H9 (cell line): ENCODE measurements around the gene RADIL. TPM values are rescaled to one million over a fixed set of nuclear protein-coding genes. Genes with fewer than 3 reads are reported as not detected.

ENCODE experiments used
- DNase-seq: peaks from one replicate; pipeline ENCODE4 v3.0.0-alpha.2; 2017
- H2AFZ ChIP-seq: one replicate; pipeline ENCODE4 v1.6.1; 2013; ENCODE audit warnings: mild to moderate bottlenecking, low read length, control low read depth, moderate library complexity
- H2AK5ac ChIP-seq: 2 replicates; pipeline ENCODE4 v1.6.1; 2013; ENCODE audit warnings: low read length, control low read depth, mixed read lengths; ENCODE audit not compliant: insufficient read length
- H2BK120ac ChIP-seq: one replicate; pipeline ENCODE4 v1.6.1; 2013; ENCODE audit warnings: low read depth, mild to moderate bottlenecking, low read length, control low read depth, inconsistent platforms; ENCODE audit not compliant: poor library complexity, severe bottlenecking
- H2BK12ac ChIP-seq: 2 replicates; pipeline ENCODE4 v1.6.1; 2013; ENCODE audit warnings: low read length, control low read depth, mixed read lengths, low read depth; ENCODE audit not compliant: insufficient read length
- H2BK15ac ChIP-seq: 2 replicates; pipeline ENCODE4 v1.6.1; 2013; ENCODE audit warnings: low read depth, low read length, control low read depth
- H2BK20ac ChIP-seq: one replicate; pipeline ENCODE4 v1.6.1; 2013; ENCODE audit warnings: low read depth, mild to moderate bottlenecking, low read length, control low read depth, inconsistent platforms; ENCODE audit not compliant: poor library complexity, severe bottlenecking
- H2BK5ac ChIP-seq: 2 replicates; pipeline ENCODE4 v1.6.1; 2013; ENCODE audit warnings: low read length, control low read depth, mixed read lengths; ENCODE audit not compliant: insufficient read length
- H3K14ac ChIP-seq: 2 replicates; pipeline ENCODE4 v1.6.1; 2013; ENCODE audit warnings: low read length, control low read depth; ENCODE audit not compliant: insufficient read depth
- H3K18ac ChIP-seq: 2 replicates; pipeline ENCODE4 v1.6.1; 2013; ENCODE audit warnings: low read depth, mild to moderate bottlenecking, mixed read lengths, low read length, control low read depth; ENCODE audit not compliant: insufficient read length
- H3K23ac ChIP-seq: 2 replicates; pipeline ENCODE4 v1.6.1; 2013; ENCODE audit warnings: low read length, control low read depth, mixed read lengths, low read depth; ENCODE audit not compliant: insufficient read length
- H3K23me2 ChIP-seq: 2 replicates; pipeline ENCODE4 v1.6.1; 2013; ENCODE audit warnings: low read depth, mild to moderate bottlenecking, mixed read lengths, low read length, control low read depth; ENCODE audit not compliant: insufficient read length, poor library complexity, severe bottlenecking
- H3K27ac ChIP-seq: 2 replicates; pipeline ENCODE4 v1.5.1; 2013; ENCODE audit warnings: low read length, control low read depth, mixed read lengths, low read depth; ENCODE audit not compliant: insufficient read length
- H3K27me3 ChIP-seq: 2 replicates; pipeline ENCODE4 v1.6.1; 2013; ENCODE audit warnings: low read length, control low read depth, inconsistent platforms; ENCODE audit not compliant: insufficient read depth
- H3K4ac ChIP-seq: 2 replicates; pipeline ENCODE4 v1.6.1; 2013; ENCODE audit warnings: low read depth, mild to moderate bottlenecking, control low read depth, inconsistent platforms, low read length, moderate library complexity
- H3K4me1 ChIP-seq: 2 replicates; pipeline ENCODE4 v1.6.1; 2013; ENCODE audit warnings: low read length, control low read depth, inconsistent platforms; ENCODE audit not compliant: insufficient read depth
- H3K4me2 ChIP-seq: 2 replicates; pipeline ENCODE4 v1.6.1; 2013; ENCODE audit warnings: low read length, control low read depth, mixed read lengths; ENCODE audit not compliant: insufficient read length, insufficient read depth
- H3K56ac ChIP-seq: 2 replicates; pipeline ENCODE4 v1.6.1; 2013; ENCODE audit warnings: low read depth, mild to moderate bottlenecking, mixed read lengths, low read length, control low read depth; ENCODE audit not compliant: insufficient read length
- H3K79me1 ChIP-seq: 2 replicates; pipeline ENCODE4 v1.6.1; 2013; ENCODE audit warnings: low read depth, mild to moderate bottlenecking, moderate library complexity, low read length, control low read depth, inconsistent platforms; ENCODE audit not compliant: insufficient read depth, poor library complexity, severe bottlenecking
- H3K79me2 ChIP-seq: 2 replicates; pipeline ENCODE4 v1.6.1; 2013; ENCODE audit warnings: low read length, control low read depth, inconsistent platforms; ENCODE audit not compliant: insufficient read depth
- H3K9ac ChIP-seq: 2 replicates; pipeline ENCODE4 v1.6.1; 2013; ENCODE audit warnings: low read length, control low read depth, mixed read lengths; ENCODE audit not compliant: insufficient read length; ENCODE audit errors: extremely low read depth
- H3K9me3 ChIP-seq: one replicate; pipeline ENCODE4 v1.6.1; 2013; ENCODE audit warnings: low read depth, low read length, inconsistent platforms; ENCODE audit not compliant: control insufficient read depth
- H3T11ph ChIP-seq: one replicate; pipeline ENCODE4 v1.6.1; 2013; ENCODE audit warnings: mild to moderate bottlenecking, low read length, control low read depth, inconsistent platforms
- H4K20me1 ChIP-seq: one replicate; pipeline ENCODE4 v1.6.1; 2013; ENCODE audit not compliant: control insufficient read depth, insufficient read length, insufficient read depth
- H4K5ac ChIP-seq: 2 replicates; pipeline ENCODE4 v1.6.1; 2013; ENCODE audit warnings: low read depth, mild to moderate bottlenecking, mixed read lengths, low read length, control low read depth; ENCODE audit not compliant: insufficient read length
- H4K8ac ChIP-seq: replicated peaks from 2 replicates; pipeline ENCODE4 v1.6.1; 2013; ENCODE audit warnings: low read length, control low read depth, mixed read lengths, low read depth; ENCODE audit not compliant: insufficient read length
- H4K91ac ChIP-seq: 2 replicates; pipeline ENCODE4 v1.6.1; 2013; ENCODE audit warnings: low read depth, mild to moderate bottlenecking, moderate library complexity, mixed read lengths, low read length, control low read depth; ENCODE audit not compliant: insufficient read length
- H3K27ac Mint-ChIP-seq, 3 experiments: 2 replicates in 2 of 3; 3 replicates in 1 of 3; pipeline ENCODE4 v1.8.0; 2020 to 2021; ENCODE audit warnings: mixed read lengths in 3 of 3, mild to moderate bottlenecking in 1 of 3, moderate library complexity in 1 of 3
- H3K27me3 Mint-ChIP-seq: 2 replicates; pipeline ENCODE4 v1.8.0; 2021; ENCODE audit warnings: low read depth, mild to moderate bottlenecking, moderate library complexity, mixed read lengths
- H3K36me3 Mint-ChIP-seq, 3 experiments: 2 replicates in 2 of 3; 3 replicates in 1 of 3; pipeline ENCODE4 v1.8.0; 2020 to 2021; ENCODE audit warnings: low read depth in 3 of 3, mixed read lengths in 3 of 3; ENCODE audit not compliant: insufficient read depth in 1 of 3
- H3K4me1 Mint-ChIP-seq, 2 experiments: 2 replicates each; pipeline ENCODE4 v1.8.0; 2020; ENCODE audit warnings: mixed read lengths in 2 of 2
- H3K4me3 Mint-ChIP-seq, 2 experiments: 2 replicates in 1 of 2; 3 replicates in 1 of 2; pipeline ENCODE4 v1.8.0; 2020 to 2021; ENCODE audit warnings: mild to moderate bottlenecking in 2 of 2, mixed read lengths in 2 of 2, moderate library complexity in 1 of 2
- H3K9me3 Mint-ChIP-seq, 2 experiments: 2 replicates in 1 of 2; 3 replicates in 1 of 2; pipeline ENCODE4 v1.8.0; 2020; ENCODE audit warnings: mild to moderate bottlenecking in 2 of 2, mixed read lengths in 2 of 2, moderate library complexity in 1 of 2
- WGBS: extraction: QIAGEN DNeasy Blood & Tissue Kit; methylation state at CpG from one replicate; pipeline ENCODE4 v1.1.7; 2013; ENCODE audit warnings: missing lambda C conversion rate, low lambda C conversion rate, mixed read lengths; ENCODE audit not compliant: insufficient read length; ENCODE audit errors: extremely low coverage; 5-methylcytosine and 5-hydroxymethylcytosine counted together
- total RNA-seq: library from RNA; stranded (reverse); gene quantifications from 2 replicates; pipeline ENCODE4 v1.2.1, GENCODE V29; 2021
- TF ChIP-seq, protein P1 (sequence below): fragments of 200-600 bp; sonication (generic); conservative IDR thresholded peaks from 3 replicates; pipeline ENCODE4 v1.8.0; 2021; ENCODE audit warnings: antibody characterized with exemption, mild to moderate bottlenecking

RADIL gene
- total RNA-seq, 1 experiment from 2014 or later: 4.7 TPM

DNA sequence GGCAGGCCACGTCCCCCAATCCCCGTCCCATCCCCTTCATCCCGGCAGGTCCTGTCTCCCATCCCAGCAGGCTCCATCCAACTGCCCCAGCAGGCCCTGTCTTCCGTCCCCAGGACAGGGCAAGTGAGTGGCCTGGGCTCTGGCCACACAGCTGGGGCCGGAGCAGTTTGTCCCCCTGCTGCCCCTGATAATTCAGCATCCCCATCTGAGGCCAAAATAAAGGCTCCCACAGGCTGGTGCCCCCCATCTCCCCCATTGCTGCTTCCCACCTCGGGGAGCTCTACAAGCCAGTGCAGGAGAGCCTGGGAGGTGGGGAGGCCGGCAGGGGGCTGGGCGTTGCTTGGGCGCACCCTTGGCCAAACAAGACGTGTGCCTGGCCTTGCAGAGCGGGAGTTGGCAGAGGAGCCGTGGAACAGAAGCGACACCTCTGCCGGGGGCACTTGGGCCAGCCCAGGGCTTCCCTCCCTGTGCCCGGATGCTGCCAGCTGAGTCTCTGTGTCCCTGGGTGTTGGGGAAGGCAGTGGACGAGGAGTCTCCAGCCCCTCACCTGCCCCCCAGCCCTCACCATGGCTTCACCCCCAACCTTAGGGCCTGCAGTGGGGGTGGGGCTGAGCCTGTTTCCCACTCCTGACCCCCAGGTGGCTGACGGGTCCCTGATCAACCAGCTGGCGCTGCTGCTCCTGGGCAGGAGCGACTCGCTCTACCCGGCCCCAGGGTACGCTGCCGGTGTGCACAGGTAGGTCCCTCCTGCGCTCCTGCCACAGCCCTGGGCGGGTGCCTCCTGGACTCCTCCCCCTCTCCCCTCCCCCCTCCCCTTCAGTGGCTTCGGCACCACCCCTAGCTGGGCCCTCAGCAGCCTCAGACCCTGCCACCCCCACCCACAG is 94.1 kb downstream of the RADIL start:
- no peak overlapping the region for H3T11ph ChIP-seq
- H3K36me3 Mint-ChIP-seq: peaks cover 2 to 24% (median 8%) of the 10 kb centered on the region in 3 experiments; a peak in 6 of 7 replicates
- H3K9me3 Mint-ChIP-seq: no peaks in the 10 kb centered on the region; a peak in 1 of 5 replicates
- H3K79me1 ChIP-seq: no peaks in the 10 kb centered on the region
- no peak overlapping the region for H2BK15ac ChIP-seq
- no peak overlapping the region for H3K4me3 Mint-ChIP-seq
- no peaks in the 10 kb centered on the region for H3K9me3 ChIP-seq
- no peak overlapping the region for H4K8ac ChIP-seq
- H2BK12ac ChIP-seq: no peak overlapping the region
- H3K4me2 ChIP-seq: no peak overlapping the region
- no peak overlapping the region for H3K27ac Mint-ChIP-seq
- no peak overlapping the region for H2BK20ac ChIP-seq
- no peak overlapping the region for H3K27ac ChIP-seq
- peaks cover 2 to 3% of the 10 kb centered on the region in 2 experiments; a peak in 3 of 4 replicates for H3K4me1 Mint-ChIP-seq
- no peaks in the 10 kb centered on the region for H3K79me2 ChIP-seq
- no peak overlapping the region for H2BK5ac ChIP-seq
- no peaks in the 10 kb centered on the region for H3K4me1 ChIP-seq
- TF ChIP-seq, protein P1, sequence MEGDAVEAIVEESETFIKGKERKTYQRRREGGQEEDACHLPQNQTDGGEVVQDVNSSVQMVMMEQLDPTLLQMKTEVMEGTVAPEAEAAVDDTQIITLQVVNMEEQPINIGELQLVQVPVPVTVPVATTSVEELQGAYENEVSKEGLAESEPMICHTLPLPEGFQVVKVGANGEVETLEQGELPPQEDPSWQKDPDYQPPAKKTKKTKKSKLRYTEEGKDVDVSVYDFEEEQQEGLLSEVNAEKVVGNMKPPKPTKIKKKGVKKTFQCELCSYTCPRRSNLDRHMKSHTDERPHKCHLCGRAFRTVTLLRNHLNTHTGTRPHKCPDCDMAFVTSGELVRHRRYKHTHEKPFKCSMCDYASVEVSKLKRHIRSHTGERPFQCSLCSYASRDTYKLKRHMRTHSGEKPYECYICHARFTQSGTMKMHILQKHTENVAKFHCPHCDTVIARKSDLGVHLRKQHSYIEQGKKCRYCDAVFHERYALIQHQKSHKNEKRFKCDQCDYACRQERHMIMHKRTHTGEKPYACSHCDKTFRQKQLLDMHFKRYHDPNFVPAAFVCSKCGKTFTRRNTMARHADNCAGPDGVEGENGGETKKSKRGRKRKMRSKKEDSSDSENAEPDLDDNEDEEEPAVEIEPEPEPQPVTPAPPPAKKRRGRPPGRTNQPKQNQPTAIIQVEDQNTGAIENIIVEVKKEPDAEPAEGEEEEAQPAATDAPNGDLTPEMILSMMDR: no peak
- no peak overlapping the region for H3K14ac ChIP-seq
- no peak overlapping the region for H2AFZ ChIP-seq
- no peak overlapping the region for H2BK120ac ChIP-seq
- no peaks in the 10 kb centered on the region for H3K27me3 Mint-ChIP-seq
- DNase-seq: no peak
- H4K5ac ChIP-seq: no peak overlapping the region
- no peaks in the 10 kb centered on the region for H4K20me1 ChIP-seq
- no peak overlapping the region for H2AK5ac ChIP-seq
- no CpG with 5 or more reads among the region's 26 CpGs for WGBS
- peaks cover 5% of the 10 kb centered on the region for H3K23me2 ChIP-seq
- H3K9ac ChIP-seq: no peak overlapping the region
- no peak overlapping the region for H4K91ac ChIP-seq
- H3K23ac ChIP-seq: no peak overlapping the region
- H3K56ac ChIP-seq: no peak overlapping the region
- no peak overlapping the region for H3K4ac ChIP-seq
- H3K27me3 ChIP-seq: no peaks in the 10 kb centered on the region
- H3K18ac ChIP-seq: no peak overlapping the region
